GM12872 (cell line): ENCODE data around the gene LRP1B.

Source experiments
- TF ChIP-seq, protein P1 (sequence below): IDR thresholded peaks from 3 replicates; pipeline ENCODE4 v1.5.1; 2011; ENCODE audit warnings: low read depth, mild to moderate bottlenecking, low read length, moderate library complexity; ENCODE audit not compliant: insufficient read depth

Gene LRP1B

DNA sequence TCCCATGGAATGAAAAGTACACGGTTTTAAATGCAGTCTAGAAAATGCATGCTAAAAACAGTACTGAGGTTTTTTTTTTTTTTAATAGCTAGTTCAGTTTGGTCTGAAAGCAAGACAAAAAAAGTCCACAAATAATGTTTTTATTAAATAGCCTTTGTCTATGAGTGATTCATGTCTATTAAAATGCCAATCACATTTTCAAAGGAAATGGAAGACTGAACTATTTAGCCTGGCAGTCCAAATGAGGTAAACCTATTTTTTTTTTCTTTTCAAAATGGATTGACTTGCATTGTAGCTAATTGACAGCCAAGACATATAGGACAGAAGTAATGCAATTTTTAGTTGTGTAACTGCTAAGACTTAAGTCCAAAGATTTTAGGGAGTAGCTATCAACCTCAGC is 90.3 kb downstream of the LRP1B start:
- TF ChIP-seq, protein P1, sequence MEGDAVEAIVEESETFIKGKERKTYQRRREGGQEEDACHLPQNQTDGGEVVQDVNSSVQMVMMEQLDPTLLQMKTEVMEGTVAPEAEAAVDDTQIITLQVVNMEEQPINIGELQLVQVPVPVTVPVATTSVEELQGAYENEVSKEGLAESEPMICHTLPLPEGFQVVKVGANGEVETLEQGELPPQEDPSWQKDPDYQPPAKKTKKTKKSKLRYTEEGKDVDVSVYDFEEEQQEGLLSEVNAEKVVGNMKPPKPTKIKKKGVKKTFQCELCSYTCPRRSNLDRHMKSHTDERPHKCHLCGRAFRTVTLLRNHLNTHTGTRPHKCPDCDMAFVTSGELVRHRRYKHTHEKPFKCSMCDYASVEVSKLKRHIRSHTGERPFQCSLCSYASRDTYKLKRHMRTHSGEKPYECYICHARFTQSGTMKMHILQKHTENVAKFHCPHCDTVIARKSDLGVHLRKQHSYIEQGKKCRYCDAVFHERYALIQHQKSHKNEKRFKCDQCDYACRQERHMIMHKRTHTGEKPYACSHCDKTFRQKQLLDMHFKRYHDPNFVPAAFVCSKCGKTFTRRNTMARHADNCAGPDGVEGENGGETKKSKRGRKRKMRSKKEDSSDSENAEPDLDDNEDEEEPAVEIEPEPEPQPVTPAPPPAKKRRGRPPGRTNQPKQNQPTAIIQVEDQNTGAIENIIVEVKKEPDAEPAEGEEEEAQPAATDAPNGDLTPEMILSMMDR: no peak

DNA sequence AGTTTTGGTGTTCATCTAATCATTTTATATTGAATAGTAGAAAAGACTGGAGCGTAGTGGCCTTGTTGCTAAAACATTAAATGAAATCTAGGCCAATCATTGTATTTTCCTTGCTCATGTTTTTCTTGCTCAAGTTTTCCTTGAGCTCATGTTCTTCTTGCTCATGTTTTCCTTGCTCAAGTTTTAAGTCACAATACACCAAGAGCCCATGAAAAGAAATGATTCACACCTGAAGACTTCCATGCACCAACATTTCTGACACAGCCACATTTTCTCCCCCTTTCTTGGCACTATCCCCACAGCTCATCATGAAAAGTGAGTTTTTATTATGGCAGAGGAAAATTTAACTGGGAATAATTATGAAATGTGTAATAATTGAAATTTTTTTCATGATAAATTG is 92.0 kb downstream of the LRP1B start:
- TF ChIP-seq, protein P1: no peak

DNA sequence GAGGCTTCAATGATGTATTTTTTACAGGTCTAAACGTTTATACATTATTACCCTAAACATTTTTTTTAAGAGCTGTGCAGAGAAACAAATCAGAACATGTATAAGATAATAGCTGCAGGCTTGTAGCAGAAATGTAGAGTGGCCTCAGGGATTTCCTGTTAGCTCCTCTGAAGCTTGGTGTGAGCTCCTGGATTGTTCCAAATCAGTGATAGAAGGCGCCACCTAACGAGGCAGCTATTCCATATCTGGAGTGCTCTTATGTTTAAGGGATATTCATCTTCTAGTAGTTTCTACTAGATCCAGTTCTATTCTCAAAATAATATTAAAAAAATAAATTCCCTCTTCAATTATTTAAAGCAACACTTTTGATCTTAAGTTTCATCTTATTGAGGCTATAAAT is 93.1 kb downstream of the LRP1B start:
- TF ChIP-seq, protein P1: no peak

DNA sequence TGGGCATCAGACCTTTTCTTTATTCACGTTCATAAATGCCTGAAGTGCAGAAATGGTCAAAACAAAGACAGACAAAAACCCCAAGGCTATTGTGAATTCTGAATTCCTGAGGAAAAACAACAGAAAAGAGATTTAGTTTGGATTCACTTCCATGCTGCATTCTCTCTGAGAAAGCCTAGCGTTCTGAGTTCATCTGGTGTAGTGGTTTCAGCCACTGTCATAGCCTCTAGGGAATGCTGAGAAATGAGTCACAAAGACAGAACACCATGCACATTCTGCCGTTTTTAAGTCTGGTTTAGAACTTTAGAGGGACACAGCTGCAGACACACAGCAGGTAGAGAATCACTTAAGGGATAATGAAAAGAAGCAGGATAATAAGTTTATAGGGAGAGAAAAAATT is 93.8 kb downstream of the LRP1B start:
- TF ChIP-seq, protein P1: no peak

DNA sequence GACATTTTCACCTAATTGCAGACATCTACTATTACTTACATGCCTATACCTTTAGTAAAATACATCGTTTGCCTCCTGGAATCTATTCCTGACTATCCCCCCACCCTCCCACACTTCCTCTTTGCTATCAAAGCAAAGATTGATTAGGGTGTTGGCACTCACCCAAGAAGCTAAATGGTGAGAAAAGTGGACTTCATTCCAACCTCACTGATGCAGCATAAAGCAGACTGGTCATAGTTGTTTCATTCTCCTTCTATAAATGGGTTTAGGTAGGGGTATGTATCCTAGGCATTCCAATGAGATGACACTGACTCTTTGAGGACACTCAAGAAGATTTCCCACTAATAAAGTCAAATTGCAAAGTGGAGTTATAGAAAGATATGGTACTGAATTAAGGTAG is 97.4 kb downstream of the LRP1B start:
- TF ChIP-seq, protein P1: no peak

DNA sequence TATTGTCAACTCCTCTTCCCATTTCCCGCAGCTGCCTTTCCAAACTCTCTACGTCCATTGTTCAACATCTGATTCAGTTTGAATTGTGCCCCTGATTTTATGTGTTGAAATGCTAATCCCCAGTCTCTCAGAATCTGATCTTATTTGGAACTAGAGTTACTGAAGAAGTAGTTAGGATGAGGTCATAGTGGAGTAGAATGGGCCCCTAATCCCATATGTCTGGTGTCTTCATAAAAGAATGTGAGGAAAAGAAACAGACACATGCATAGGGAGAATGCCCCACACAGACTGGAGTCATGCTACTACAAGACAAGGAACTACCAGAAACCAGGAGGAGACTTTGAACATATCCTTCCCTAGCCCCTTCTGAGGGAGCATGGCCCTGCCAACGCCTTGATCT is 99.2 kb downstream of the LRP1B start:
- TF ChIP-seq, protein P1: no peak

DNA sequence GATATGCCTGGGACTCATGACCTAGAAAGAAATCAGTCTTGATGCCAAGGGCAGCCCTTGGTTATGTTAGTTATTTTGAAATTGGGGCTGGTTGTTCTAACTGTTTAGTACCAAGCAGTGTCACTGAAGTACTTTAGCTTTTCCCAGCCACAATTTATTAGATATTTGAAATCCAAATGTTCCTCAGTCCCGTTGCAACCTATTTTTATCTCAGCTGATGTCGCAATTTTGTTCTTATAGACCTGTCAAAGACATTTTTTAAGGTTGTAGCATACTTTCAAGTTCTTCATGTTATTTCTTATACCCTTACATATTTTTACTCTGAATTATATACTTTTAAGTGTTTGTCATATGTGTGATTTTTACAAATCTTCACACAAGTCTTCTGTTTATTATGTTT is 100.1 kb downstream of the LRP1B start:
- TF ChIP-seq, protein P1: no peak

DNA sequence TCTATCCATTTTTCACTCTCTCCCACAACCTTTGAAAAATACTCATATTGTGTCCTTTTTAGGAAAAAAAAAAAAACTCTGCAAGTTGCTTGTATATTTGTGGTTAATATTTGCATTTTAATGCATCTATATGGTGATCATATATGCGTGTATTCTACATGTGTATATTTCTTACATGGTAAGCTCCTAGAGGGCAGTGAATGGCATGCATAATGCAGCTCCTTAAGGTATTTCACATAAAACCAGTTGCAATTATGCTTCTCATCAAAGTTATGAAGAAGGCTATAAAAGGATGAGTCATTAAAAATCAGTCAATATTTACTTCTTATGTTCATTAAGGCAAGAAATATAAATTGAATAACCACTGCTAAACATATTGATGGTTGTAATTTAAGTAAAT is 100.8 kb downstream of the LRP1B start:
- TF ChIP-seq, protein P1: no peak
